GM12891 (cell line): Measurements from ENCODE around the gene CFAP97. TPM values are rescaled to one million over a fixed set of nuclear protein-coding genes. Genes with fewer than 3 reads are reported as not detected.
"Not testable (repeated sequence)": the region's sequence is repeated elsewhere in the genome, so short reads cannot be mapped to it uniquely, and the experiment has no call there.

Source experiments
- DNase-seq: peaks from one replicate; pipeline ENCODE4 v3.0.0; 2011; ENCODE audit warnings: low spot score; ENCODE audit not compliant: insufficient read length
- FAIRE-seq: peaks from 2 replicates; lab custom pipeline; 2011; peaks lifted over from hg19 to GRCh38; lab: Jason Lieb, UNC
- PAX5 ChIP-seq: IDR thresholded peaks from 2 replicates; pipeline ENCODE4 v1.6.1; 2011; ENCODE audit warnings: low read length, moderate library complexity, mild to moderate bottlenecking; ENCODE audit not compliant: insufficient read depth, severe bottlenecking
- POLR2A ChIP-seq: IDR thresholded peaks from 2 replicates; pipeline ENCODE4 v1.6.1; 2011; ENCODE audit warnings: low read depth, low read length, control low read depth
- POLR2AphosphoS5 ChIP-seq: IDR thresholded peaks from 2 replicates; pipeline ENCODE4 v1.6.1; 2011; ENCODE audit warnings: low read depth, low read length, control low read depth
- POU2F2 ChIP-seq: IDR thresholded peaks from 2 replicates; pipeline ENCODE4 v1.6.1; 2011; ENCODE audit warnings: low read depth, mild to moderate bottlenecking, control low read depth, low read length, moderate library complexity
- SPI1 ChIP-seq: IDR thresholded peaks from 2 replicates; pipeline ENCODE4 v1.6.1; 2011; ENCODE audit warnings: low read depth, low read length, control low read depth
- TAF1 ChIP-seq: IDR thresholded peaks from 2 replicates; pipeline ENCODE4 v1.6.1; 2011; ENCODE audit warnings: low read depth, low read length, control low read depth
- polyA plus RNA-seq: library from polyadenylated mRNA; unstranded; fragments of >200 nt; gene quantifications from one replicate; pipeline ENCODE4 v1.2.1, GENCODE V29; 2012; ENCODE audit warnings: low read depth, missing spikeins, inconsistent platforms; ENCODE audit not compliant: missing spikeins

Gene CFAP97
- 17.8 TPM for polyA plus RNA-seq

DNA sequence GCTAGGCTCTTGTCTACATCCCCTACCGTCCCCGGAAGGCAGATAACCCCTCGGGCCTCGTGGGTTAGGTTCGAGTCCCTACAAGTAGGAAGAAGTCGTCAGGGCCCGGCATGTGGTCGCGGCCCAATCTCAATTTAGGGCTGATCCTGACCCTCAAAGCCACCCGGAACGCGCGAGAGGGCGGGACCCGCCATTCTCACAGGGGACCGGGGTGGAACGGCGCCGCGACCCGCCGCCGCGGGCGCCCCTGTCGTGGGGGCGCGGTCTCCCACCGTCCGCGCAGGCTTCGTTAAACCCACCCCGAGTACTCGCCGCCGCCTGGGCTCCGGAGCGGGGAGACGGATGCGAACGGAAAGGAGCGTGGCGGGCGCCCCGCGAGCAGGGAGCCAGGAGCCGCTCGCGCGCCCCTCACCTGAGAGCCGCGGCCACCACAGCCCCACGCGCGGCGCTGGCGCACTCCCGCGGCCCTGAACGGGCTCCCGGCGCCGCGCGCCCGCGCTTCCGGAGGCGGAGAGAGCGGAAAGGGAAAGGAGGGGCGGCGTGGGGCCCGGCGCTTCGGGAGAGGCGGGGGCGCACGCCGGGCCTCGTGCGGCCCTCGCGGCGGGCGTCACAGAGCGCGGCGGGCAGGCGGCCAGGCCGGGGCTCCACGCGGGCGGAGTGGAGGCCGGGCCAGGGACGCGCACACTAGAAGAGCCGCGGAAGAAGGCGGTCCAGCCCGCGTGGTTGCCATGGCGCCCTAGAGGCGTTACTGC lies at the start of gene CFAP97:
CFAP97 (minus strand) TSS at position 515 of the 752 bp plus-strand sequence. CDS start 12,804 bp downstream, outside the sequence.
- FAIRE-seq (peak; percentile 68), DNase-seq (peak; percentile 62)
- peak; percentile 16 for TF ChIP-seq POLR2A
- no peak; the same call in 1 of the 2 replicates for TF ChIP-seq TAF1
- peak; percentile 42; the same call in 1 of the 2 replicates for TF ChIP-seq POLR2AphosphoS5

DNA sequence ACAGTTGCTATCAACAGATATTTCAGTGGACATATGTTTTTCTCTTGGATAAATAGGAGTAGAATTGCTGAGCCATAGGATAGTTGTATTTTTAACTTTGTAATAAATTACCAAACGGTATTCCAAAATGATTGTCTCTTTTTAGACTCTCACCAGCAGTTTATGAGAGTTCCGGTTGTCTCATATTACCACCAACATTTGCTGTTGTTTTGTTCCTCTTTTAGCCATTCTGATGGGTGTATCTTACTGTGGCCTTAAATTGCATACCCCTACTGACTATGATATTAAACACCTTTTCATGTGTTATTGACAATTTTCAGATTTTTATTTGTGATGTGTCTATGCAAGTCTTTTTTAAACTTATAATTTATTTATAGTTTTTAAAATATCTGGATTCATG lies 45.3 kb upstream of the CFAP97 start:
- FAIRE-seq (peak; percentile 71), DNase-seq (no peak)
- TF ChIP-seq POLR2AphosphoS5 (no peak), POLR2A (no peak), PAX5 (no peak), TAF1 (no peak), POU2F2 (no peak), SPI1 (no peak)

DNA sequence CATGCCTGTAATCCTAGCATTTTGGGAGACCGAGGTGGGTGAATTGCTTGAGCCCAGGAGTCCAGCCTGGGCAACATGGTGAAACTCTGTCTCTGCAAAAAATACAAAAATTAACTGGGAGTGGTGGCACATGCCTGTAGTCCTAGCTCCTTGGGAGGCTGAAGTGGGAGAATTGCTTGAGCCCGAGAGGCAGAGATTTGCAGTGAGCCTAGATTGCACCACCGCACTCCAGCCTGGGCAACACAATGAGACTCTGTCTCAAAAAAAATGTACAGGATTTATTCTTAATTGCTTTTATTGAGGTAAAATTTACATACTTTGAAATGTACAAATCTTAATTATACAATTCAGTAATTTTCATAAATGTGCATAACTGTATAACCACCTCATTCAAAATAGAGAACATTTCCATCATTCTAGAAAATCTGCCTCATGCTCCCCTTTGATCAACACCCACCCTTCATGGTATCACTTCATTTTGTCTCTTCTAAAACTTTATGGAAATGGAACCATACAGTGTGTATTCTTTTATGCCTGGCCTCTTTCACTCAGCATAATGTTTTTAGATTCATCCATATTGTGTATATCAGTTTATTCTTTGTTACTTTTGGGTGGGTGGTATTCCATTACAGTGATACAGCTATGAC lies 44.7 kb upstream of the CFAP97 start:
- FAIRE-seq, result peak; percentile 26
- DNase-seq, result no peak
- TF ChIP-seq SPI1, result no peak
- no peak for TF ChIP-seq TAF1
- TF ChIP-seq POLR2A, result no peak
- TF ChIP-seq POU2F2, result no peak
- TF ChIP-seq POLR2AphosphoS5, result no peak
- no peak for TF ChIP-seq PAX5

DNA sequence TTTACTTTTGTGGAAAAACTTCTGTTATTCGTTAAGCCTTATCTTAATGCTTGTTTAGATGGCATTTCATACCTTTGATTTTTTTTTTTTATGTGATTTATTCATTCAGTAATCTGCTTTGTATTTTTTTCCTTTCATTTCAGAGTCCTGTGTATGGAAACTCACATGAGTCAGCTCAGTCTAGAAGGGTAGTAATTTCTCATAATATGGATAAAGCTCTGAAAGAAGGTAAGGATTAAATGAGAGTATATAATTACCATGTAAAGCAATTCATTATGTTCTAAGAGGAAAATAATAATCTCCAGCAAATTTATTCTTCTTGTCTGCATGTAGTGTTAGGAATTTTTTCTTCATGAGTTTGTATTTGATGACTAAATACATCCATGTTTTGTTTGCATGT lies 43.4 kb upstream of the CFAP97 start:
- FAIRE-seq (peak; percentile 16), DNase-seq (no peak)
- TF ChIP-seq POLR2A (no peak), PAX5 (no peak), POLR2AphosphoS5 (no peak), SPI1 (no peak), TAF1 (no peak), POU2F2 (no peak)

DNA sequence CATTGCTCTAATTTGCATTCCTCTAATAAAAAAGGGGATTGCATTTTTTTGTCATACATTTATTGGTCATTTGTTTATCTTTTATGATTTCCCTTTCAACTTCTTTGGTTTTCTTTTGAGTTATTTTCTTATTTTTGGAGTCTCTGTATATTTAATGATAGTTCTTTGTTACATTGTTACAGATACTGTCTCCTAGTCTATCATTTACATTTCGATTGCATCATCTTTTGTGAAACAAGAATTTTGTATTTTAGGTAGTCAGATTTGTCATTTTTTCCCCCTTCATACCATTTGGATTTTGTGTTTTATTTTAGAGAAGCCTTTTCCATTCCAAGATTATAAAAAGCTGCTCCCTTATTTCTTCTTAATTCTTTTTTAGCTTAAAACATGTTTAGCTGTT lies 42.7 kb upstream of the CFAP97 start:
- FAIRE-seq, result no peak
- no peak for TF ChIP-seq POLR2A
- no peak for TF ChIP-seq POU2F2
- no peak for TF ChIP-seq PAX5
- no peak for TF ChIP-seq POLR2AphosphoS5
- no peak for TF ChIP-seq TAF1
- no peak for TF ChIP-seq SPI1
- DNase-seq, result no peak

DNA sequence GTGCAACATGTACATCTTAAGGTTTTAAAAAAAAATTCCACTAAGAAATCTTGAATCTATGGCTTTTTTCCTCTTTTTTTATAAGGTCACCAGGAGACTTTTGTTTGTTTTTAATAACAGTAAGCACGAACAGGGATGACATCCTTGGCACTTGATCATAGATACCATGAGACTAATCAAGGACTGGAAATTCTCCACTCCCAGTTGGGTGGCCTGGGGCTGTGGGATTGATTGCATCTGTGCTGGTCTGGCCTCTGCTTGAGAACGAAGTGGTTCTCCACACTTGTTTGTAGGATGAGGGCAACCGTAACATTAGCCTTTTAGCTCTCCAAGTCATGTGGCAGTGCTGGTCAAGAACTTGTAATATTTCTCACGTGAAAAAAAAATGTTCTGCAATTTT lies 41.0 kb upstream of the CFAP97 start:
- peak; percentile 40 for FAIRE-seq
- no peak for DNase-seq
- TF ChIP-seq POU2F2, result no peak
- TF ChIP-seq PAX5, result no peak
- TF ChIP-seq TAF1, result no peak
- TF ChIP-seq POLR2A, result no peak
- TF ChIP-seq POLR2AphosphoS5, result no peak
- no peak for TF ChIP-seq SPI1

DNA sequence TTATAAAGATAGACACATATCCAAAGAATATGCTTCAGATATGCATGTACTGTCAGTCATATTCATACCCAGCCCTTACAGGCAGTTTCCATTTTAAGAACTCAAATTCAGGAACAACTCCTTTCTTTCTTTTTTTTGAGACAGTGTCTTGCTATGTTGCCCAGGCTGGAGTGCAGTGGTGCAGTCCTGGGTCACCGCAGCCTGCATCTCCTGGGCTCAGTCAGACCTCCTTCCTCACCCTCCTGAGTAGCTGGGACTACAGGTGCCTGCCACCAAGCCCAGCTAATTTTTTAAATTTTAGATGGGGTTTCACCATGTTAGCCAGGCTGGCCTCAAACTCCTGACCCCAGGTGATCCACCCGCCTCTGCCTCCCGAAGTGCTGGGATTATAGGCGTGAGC lies 40.1 kb upstream of the CFAP97 start:
- no peak for TF ChIP-seq SPI1
- TF ChIP-seq POLR2AphosphoS5, result no peak
- TF ChIP-seq POU2F2, result no peak
- no peak for TF ChIP-seq TAF1
- DNase-seq (no peak), FAIRE-seq (no peak)

DNA sequence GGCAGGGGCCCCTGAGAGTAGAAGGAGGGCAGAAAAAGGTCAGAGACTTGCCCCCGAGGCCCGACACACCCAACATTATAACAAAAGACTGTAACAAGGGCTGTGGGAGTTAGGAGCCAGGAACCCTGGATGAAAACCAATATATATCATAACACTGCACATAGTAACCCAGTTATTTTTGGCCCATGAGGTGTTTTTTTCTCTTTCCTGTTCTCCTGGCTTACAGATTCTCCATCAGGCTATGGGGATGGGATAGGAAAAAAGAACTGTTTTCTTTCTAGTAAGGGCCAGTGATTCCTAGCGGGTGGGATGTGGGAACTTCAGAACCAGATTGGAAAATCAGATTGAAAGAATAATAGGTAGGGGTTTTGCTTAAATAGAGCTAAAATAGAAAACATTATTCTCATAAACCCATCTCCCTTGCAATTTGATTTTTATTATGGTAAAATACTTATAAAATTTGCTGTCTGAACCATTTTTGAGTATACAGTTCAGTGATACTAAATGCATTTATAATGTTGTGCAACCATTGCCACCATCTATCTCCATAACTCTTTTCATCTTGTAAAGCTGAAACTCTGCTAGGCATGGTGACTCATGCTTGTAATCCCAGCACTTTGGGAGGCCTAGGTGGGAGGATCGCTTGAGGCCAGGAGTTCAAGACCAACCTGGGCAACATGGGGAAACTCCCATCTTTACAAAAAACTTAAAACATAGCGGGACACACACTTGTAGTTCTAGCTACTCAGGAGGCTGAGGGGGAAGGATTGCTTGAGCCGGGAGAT lies 39.1 kb upstream of the CFAP97 start:
- no peak for TF ChIP-seq TAF1
- TF ChIP-seq POLR2A, result no peak
- no peak for TF ChIP-seq PAX5
- no peak for TF ChIP-seq POU2F2
- no peak for TF ChIP-seq SPI1
- TF ChIP-seq POLR2AphosphoS5, result no peak
- DNase-seq, result no peak
- FAIRE-seq, result no peak

DNA sequence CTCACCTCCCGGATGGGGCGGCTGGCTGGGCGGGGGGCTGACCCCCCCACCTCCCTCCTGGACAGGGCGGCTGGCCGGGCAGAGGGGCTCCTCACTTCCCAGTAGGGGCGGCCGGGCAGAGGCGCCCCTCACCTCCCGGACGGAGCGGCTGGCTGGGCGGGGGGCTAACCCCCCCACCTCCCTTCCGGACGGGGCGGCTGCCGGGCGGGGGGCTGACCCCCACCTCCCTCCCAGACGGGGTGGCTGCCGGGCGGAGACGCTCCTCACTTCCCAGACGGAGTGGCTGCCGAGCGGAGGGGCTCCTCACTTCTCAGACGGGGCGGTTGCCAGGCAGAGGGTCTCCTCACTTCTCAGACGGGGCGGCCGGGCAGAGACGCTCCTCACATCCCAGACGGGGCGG lies 36.7 kb upstream of the CFAP97 start:
- FAIRE-seq, DNase-seq: not testable (repeated sequence)
